Mucosa of gallbladder (tissue), 1 donor: Measurements from ENCODE around the gene HMGCLL1. TPM values are rescaled to one million over a fixed set of nuclear protein-coding genes. Genes with fewer than 3 reads are reported as not detected.
A peak's percentile ranks its signal among the peaks of the same experiment; 100 is the strongest.

Source experiments
- DNase-seq: peaks from one replicate; pipeline ENCODE4 v3.0.0-alpha.2; 2020; ENCODE audit warnings: low spot score
- total RNA-seq: library from RNA; stranded (reverse); gene quantifications from one replicate; pipeline ENCODE4 v1.2.1, GENCODE V29; 2021
- donor health status: DM: no; HTN: no; CAD: no.

The HMGCLL1 gene
- total RNA-seq, 1 donor from 2014 or later, result 0.83 TPM

- no peak for DNase-seq
Measured at GRCh38 chr6:55443238-55444134, 135.5 kb downstream of the HMGCLL1 start.

DNA sequence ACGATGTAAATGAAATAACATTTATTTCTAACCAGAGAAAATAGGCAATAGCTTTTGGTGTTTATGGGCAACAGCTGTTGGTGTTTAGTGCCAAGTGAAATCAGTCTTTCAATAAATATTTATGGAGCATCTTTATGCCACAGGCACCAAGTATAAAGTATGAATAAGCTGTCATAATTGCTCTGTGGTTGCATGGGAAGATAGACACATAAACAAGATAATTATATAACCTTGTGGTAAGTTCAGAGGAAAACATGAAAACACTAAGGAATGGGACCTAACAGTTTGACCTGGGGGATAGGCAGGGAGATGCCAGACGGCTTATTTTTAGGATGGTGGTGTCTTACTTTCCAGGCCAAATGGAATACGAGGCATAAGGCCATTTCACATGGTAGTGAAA is 140.8 kb downstream of the HMGCLL1 start:
- no peak for DNase-seq

DNA sequence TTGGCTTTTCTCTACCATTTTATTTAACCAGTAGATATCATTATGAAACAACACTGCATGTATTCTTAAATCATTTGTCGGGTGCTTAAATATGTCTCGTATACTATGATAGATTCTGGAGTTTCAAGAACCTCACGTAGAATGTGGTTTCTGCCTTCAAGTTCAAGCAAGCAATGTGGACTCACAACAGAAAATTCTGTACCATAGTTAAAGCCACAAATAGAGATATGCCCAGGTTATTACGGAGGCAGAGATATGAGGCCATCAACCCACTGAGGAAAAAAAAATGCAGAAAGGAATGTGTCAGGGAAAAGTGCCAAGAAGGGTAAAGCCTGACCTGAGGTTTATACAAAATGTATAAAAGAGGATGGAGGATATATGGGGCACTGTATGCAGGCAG is 141.9 kb downstream of the HMGCLL1 start:
- DNase-seq, result no peak

- no peak for DNase-seq
Measured at GRCh38 chr6:55433446-55434130, 145.4 kb downstream of the HMGCLL1 start.

DNA sequence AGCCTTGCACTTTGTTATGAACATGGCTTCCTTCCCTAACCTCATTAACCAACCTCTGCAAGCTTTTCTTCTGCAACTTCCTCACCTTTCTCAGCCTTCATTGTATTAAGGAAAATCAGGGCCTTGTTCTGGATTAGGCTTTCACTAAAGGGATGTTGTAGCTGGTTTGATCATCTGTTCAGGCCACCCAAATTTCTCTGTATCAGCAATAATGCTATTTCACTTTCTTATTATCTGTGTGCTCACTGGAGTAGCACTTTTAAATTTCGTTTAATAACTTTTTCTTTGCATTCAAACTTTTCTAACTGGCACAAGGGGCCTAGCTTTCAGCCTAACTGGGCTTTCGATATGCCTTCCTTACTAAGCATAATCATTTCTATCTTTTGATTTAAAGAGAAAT is 155.1 kb downstream of the HMGCLL1 start:
- DNase-seq, result no peak

DNA sequence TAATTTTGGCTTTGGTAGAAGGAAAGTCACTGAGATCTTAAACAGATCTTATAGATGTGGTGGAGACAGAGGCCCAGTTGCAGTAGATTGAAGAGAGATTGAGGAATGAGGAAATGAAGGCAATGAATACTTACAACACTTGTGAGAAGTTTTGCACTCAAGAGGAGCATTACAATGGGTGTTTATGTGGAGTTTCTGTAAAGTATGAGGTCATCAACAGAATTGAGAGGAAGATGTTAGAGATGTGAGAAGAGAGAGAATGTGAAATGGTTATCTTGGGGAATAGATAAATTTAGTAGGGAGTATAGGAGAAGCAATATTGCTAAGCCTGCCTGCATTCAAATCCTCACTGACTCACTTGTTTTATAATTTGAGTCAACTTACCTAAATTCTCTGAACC is 168.3 kb downstream of the HMGCLL1 start:
- DNase-seq, result no peak

DNA sequence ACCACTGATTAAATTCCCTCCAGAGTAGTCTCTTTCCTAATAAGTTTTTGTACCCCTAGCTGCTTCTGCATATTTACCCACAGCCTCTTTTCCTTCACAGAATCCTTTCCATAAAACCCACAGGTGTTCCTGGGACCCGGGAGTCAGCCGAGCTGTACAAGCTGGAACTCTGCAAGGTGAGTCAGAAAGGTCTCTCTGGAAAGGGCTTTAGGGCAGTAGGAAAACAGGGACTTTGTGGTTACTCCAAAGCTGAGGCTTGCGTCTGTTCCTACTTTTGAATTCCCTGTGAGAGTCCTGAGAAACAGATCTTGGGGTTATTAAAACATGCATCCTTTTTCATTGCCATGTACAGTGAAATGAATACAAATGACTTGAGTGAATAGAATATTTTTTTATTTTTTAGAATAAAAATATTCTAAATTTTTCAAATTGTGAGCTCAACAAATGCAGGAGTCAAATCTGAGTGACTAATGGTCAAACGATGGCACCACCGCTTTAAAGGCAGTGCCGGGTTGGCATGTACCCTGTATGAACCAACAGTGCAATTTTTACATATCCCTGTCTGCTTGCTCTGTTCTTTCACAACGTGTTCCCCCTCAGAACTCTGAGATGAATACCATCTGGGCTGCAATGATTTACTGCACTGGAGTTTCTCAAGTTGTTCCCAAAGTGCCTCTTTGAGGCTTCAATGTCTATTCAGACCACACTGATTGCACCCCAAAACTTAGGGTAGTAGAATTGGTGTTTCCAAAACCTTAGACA is 173.3 kb downstream of the HMGCLL1 start:
- DNase-seq, result peak; percentile 12

DNA sequence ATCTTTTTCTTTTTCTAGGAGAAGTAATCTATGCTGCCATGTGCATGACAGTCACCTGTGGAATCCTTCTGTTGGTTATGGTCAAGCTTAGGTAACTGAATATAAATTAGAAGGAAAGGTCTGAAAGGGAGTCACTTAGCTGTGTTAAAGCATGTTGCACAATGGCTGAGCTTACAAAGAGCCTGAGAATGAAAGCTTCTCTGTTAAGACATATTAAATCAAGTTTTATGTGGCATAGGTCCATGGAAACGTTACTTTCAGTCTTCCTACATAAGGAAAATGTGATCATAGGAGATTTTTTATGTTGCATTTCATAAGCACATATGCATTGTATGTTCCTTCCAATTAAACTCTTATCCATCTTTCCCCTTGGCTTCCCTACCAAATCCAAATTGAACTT is 179.6 kb downstream of the HMGCLL1 start:
- DNase-seq, result no peak

- DNase-seq, result no peak
Measured at GRCh38 chr6:55397986-55398385, 181.0 kb downstream of the HMGCLL1 start.

DNA sequence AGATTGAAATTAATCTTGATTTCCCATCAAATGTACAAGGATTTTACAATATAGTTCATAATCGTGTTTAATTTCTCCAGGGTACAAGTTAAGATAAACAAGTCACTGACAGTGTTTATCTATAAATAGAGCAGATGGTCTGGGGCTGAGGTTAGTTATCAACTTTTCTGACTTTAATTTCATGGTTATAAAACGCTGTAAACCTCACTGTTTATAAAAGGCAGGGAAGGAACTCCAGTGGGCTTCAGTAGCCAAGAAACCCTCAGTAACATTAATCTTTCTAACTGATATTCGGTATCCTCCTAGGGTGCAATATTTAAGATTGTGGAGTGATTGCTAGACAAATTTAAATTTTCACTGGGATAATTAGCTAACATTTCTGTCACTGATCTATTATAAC is 183.1 kb downstream of the HMGCLL1 start:
- DNase-seq, result no peak

DNA sequence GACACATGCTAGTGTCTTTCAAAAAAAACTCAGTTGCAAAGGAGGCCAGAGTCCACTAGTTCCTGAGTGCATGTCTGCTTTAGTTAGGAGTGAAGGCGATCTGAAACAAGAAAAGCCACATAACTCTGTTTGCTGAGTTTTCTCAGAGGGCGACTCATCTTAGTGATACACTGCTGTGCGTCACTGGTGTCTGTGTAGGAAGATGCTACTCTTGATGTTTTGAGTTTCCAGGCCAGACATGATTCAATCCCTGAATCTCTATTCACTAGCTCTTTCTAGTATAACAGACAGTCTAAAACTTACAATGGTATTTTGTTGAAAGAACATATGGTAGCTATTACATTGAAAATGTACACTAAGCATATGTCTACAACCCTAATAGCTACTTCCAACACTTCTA is 190.8 kb downstream of the HMGCLL1 start:
- DNase-seq, result no peak
